Esophagus (tissue), 2 donors: Measurements from ENCODE around the gene GNAS. TPM values are rescaled to one million over a fixed set of nuclear protein-coding genes. Genes with fewer than 3 reads are reported as not detected.
A peak's percentile ranks its signal among the peaks of the same experiment; 100 is the strongest.
"Not testable (repeated sequence)": the region's sequence is repeated elsewhere in the genome, so short reads cannot be mapped to it uniquely, and the experiment has no call there.

ENCODE experiments used
- H3K27ac ChIP-seq, 2 donors: one replicate each; pipeline ENCODE4 v1.5.1; 2013; ENCODE audit warnings: low read depth in 2 of 2, mild to moderate bottlenecking in 2 of 2, inconsistent platforms in 1 of 2, low read length in 1 of 2, moderate library complexity in 1 of 2
- H3K27me3 ChIP-seq, 2 donors: one replicate each; pipeline ENCODE4 v1.6.1; 2013; ENCODE audit warnings: low read length in 2 of 2, control low read depth in 1 of 2, mild to moderate bottlenecking in 1 of 2; ENCODE audit not compliant: insufficient read depth in 2 of 2, control insufficient read depth in 1 of 2
- H3K36me3 ChIP-seq, 2 donors: one replicate each; pipeline ENCODE4 v1.6.1; 2013; ENCODE audit warnings: low read length in 1 of 2; ENCODE audit not compliant: control insufficient read depth in 2 of 2, insufficient read depth in 2 of 2
- H3K4me1 ChIP-seq, 2 donors: one replicate each; pipeline ENCODE4 v1.6.1; 2013; ENCODE audit warnings: low read length in 1 of 2; ENCODE audit not compliant: control insufficient read depth in 2 of 2, insufficient read depth in 2 of 2
- H3K4me3 ChIP-seq, 2 donors: one replicate each; pipeline ENCODE4 v1.5.1; 2013; ENCODE audit warnings: low read length in 2 of 2, mild to moderate bottlenecking in 2 of 2, low read depth in 1 of 2, moderate library complexity in 1 of 2
- H3K9me3 ChIP-seq, 2 donors: one replicate each; pipeline ENCODE4 v1.6.1; 2013; ENCODE audit warnings: mild to moderate bottlenecking in 2 of 2, low read depth in 1 of 2, low read length in 1 of 2, moderate library complexity in 1 of 2; ENCODE audit not compliant: control insufficient read depth in 2 of 2, insufficient read depth in 1 of 2
- WGBS, 2 donors: extraction: QIAGEN DNeasy Blood & Tissue Kit; methylation state at CpG; one replicate each; pipeline ENCODE4 v1.1.7; 2013; 5-methylcytosine and 5-hydroxymethylcytosine counted together
- polyA plus RNA-seq, 2 donors: library from polyadenylated mRNA; stranded (reverse); fragments of 200-250 nt; gene quantifications; one replicate each; pipeline ENCODE4 v1.2.3, GENCODE V29; 2013
- donor health status: healthy with polysubstance abuse.
- donor health status: Bipolar disorder and iron deficiency.

GNAS gene
- polyA plus RNA-seq, 2 donors, result 590 to 1,519 TPM

GRCh38 chr20:58825450-58825849 lies 27.1 kb upstream of the GNAS start:
- Histone ChIP-seq H3K36me3 (no peaks in the 10 kb centered on the region), H3K27me3 (no peaks in the 10 kb centered on the region), H3K4me1 (no peaks in the 10 kb centered on the region), H3K9me3 (peaks cover 0 to 6% of the 10 kb centered on the region in 2 donors), H3K27ac (no peak overlapping the region), H3K4me3 (no peak overlapping the region)
- WGBS, 2 donors, result 89 to 92% methylated on average over 6 of the region's 6 CpGs

- H3K36me3 ChIP-seq, result no peaks in the 10 kb centered on the region
- no peaks in the 10 kb centered on the region for H3K27me3 ChIP-seq
- H3K4me3 ChIP-seq, result no peak overlapping the region
- peaks cover 0 to 5% of the 10 kb centered on the region in 2 donors for H3K9me3 ChIP-seq
- no peaks in the 10 kb centered on the region for H3K4me1 ChIP-seq
- H3K27ac ChIP-seq, result no peak overlapping the region
- 82 to 85% methylated on average over 5 of the region's 5 CpGs for WGBS, 2 donors
These were observed 26.2 kb upstream of the GNAS start for GRCh38 chr20:58826271-58826670.

GRCh38 chr20:58828136-58828535 lies 24.4 kb upstream of the GNAS start:
- H3K27ac ChIP-seq, result no peak overlapping the region
- no peaks in the 10 kb centered on the region for H3K27me3 ChIP-seq
- H3K4me3 ChIP-seq, result no peak overlapping the region
- H3K9me3 ChIP-seq, result peaks cover 0 to 5% of the 10 kb centered on the region in 2 donors
- H3K36me3 ChIP-seq, result no peaks in the 10 kb centered on the region
- WGBS, 2 donors, result 88 to 98% methylated on average over 2 of the region's 2 CpGs
- no peaks in the 10 kb centered on the region for H3K4me1 ChIP-seq

- H3K4me1 ChIP-seq, H3K9me3 ChIP-seq, H3K27me3 ChIP-seq, H3K4me3 ChIP-seq, H3K36me3 ChIP-seq: not testable (repeated sequence)
- 100% methylated on average over 2 to 5 of the region's 5 CpGs for WGBS, 2 donors
- peak overlapping the region in 1 of 2 donors; percentile 1 for H3K27ac ChIP-seq
These were observed 23.7 kb upstream of the GNAS start for GRCh38 chr20:58828804-58829203.

- Histone ChIP-seq H3K4me3 (no peak overlapping the region), H3K9me3 (peaks cover 0 to 5% of the 10 kb centered on the region in 2 donors), H3K4me1 (no peaks in the 10 kb centered on the region), H3K27ac (no peak overlapping the region), H3K27me3 (no peaks in the 10 kb centered on the region), H3K36me3 (no peaks in the 10 kb centered on the region)
- 44 to 60% methylated on average over 6 of the region's 6 CpGs for WGBS, 2 donors
These were observed 23.0 kb upstream of the GNAS start for GRCh38 chr20:58829531-58829941.

GRCh38 chr20:58832457-58832856 lies 20.1 kb upstream of the GNAS start:
- WGBS, 2 donors, result 75 to 78% methylated on average over 4 of the region's 4 CpGs
- Histone ChIP-seq H3K27ac (no peak overlapping the region), H3K9me3 (peaks cover 0 to 5% of the 10 kb centered on the region in 2 donors), H3K4me3 (no peak overlapping the region), H3K36me3 (no peaks in the 10 kb centered on the region), H3K4me1 (no peaks in the 10 kb centered on the region), H3K27me3 (no peaks in the 10 kb centered on the region)

GRCh38 chr20:58833921-58834320 lies 18.6 kb upstream of the GNAS start:
- Histone ChIP-seq H3K27me3 (no peaks in the 10 kb centered on the region), H3K27ac (no peak overlapping the region), H3K4me1 (no peaks in the 10 kb centered on the region), H3K4me3 (no peak overlapping the region), H3K9me3 (peaks cover 0 to 5% of the 10 kb centered on the region in 2 donors), H3K36me3 (no peaks in the 10 kb centered on the region)
- 87 to 91% methylated on average over 10 of the region's 10 CpGs for WGBS, 2 donors

GRCh38 chr20:58835231-58835630 lies 17.3 kb upstream of the GNAS start:
- Histone ChIP-seq H3K4me3 (no peak overlapping the region), H3K36me3 (no peaks in the 10 kb centered on the region), H3K4me1 (peaks cover 0 to 4% of the 10 kb centered on the region in 2 donors), H3K9me3 (peaks cover 0 to 3% of the 10 kb centered on the region in 2 donors), H3K27me3 (no peaks in the 10 kb centered on the region), H3K27ac (no peak overlapping the region)
- 61 to 67% methylated on average over 2 of the region's 2 CpGs for WGBS, 2 donors

- Histone ChIP-seq H3K27ac (no peak overlapping the region), H3K36me3 (no peaks in the 10 kb centered on the region), H3K4me3 (no peak overlapping the region), H3K27me3 (no peaks in the 10 kb centered on the region), H3K4me1 (peaks cover 0 to 4% of the 10 kb centered on the region in 2 donors), H3K9me3 (no peaks in the 10 kb centered on the region)
- WGBS, 2 donors, result 83 to 85% methylated on average over 10 of the region's 10 CpGs
These were observed 15.8 kb upstream of the GNAS start for GRCh38 chr20:58836616-58837204.

GRCh38 chr20:58837717-58838116 lies 14.8 kb upstream of the GNAS start:
- no peak overlapping the region for H3K4me3 ChIP-seq
- H3K27me3 ChIP-seq, result no peaks in the 10 kb centered on the region
- no peaks in the 10 kb centered on the region for H3K9me3 ChIP-seq
- no peak overlapping the region for H3K27ac ChIP-seq
- no peaks in the 10 kb centered on the region for H3K36me3 ChIP-seq
- peaks cover 0 to 4% of the 10 kb centered on the region in 2 donors for H3K4me1 ChIP-seq
- 73 to 86% methylated on average over 1 of the region's 1 CpG for WGBS, 2 donors
